K562 (cell line): ENCODE measurements around the gene CREB3L4. TPM values are rescaled to one million over a fixed set of nuclear protein-coding genes. Genes with fewer than 3 reads are reported as not detected.

Experiments
- ARID1B ChIP-seq: fragments of 450-650 bp; IDR thresholded peaks from 2 replicates; pipeline ENCODE4 v1.6.1; 2016; ENCODE audit warnings: antibody characterized with exemption, mild to moderate bottlenecking, inconsistent platforms
- ARID2 ChIP-seq: fragments of 450-650 bp; IDR thresholded peaks from 2 replicates; pipeline ENCODE4 v1.6.1; 2017; ENCODE audit warnings: antibody characterized with exemption, mild to moderate bottlenecking
- EHMT2 ChIP-seq: fragments of 450-650 bp; IDR thresholded peaks from 2 replicates; pipeline ENCODE4 v1.6.1; 2018; ENCODE audit warnings: antibody characterized with exemption
- ELF1 ChIP-seq: fragments of 200-800 bp; sonication (Bioruptor generic); IDR thresholded peaks from 2 replicates; pipeline ENCODE4 v1.6.1; 2016; ENCODE audit warnings: missing genetic modification characterization, missing compliant biosample characterization
- EP300 ChIP-seq: IDR thresholded peaks from 2 replicates; pipeline ENCODE4 v1.6.1; 2012; ENCODE audit warnings: low read length, improper control_type of control experiment
- EWSR1 ChIP-seq: fragments of 450-650 bp; IDR thresholded peaks from 2 replicates; pipeline ENCODE4 v1.6.1; 2018; ENCODE audit warnings: borderline replicate concordance, mild to moderate bottlenecking, low read depth, moderate library complexity; ENCODE audit not compliant: partially characterized antibody
- FIP1L1 ChIP-seq: fragments of 200-400 bp; formaldehyde crosslinking; IDR thresholded peaks from 2 replicates; pipeline ENCODE4 v1.6.1; 2018; ENCODE audit warnings: mild to moderate bottlenecking, low read depth, low read length; ENCODE audit not compliant: poor library complexity, severe bottlenecking
- FOXK1 ChIP-seq: sonication (generic); formaldehyde crosslinking; IDR thresholded peaks from 2 replicates; pipeline ENCODE4 v1.8.0; 2022; ENCODE audit warnings: missing genetic modification reagents, mild to moderate bottlenecking, borderline replicate concordance
- GABPA ChIP-seq: fragments of 200-800 bp; sonication (Bioruptor generic); conservative IDR thresholded peaks from 2 replicates; pipeline ENCODE4 v1.6.1; 2016; ENCODE audit warnings: low read depth, missing genetic modification characterization, missing compliant biosample characterization
- GABPB1 ChIP-seq: sonication (generic); formaldehyde crosslinking; IDR thresholded peaks from 2 replicates; pipeline ENCODE4 v1.8.0; 2022; ENCODE audit warnings: mild to moderate bottlenecking, missing genetic modification reagents
- MYNN ChIP-seq, 2 experiments: sonication (generic); formaldehyde crosslinking in 1 of 2; IDR thresholded peaks; 2 replicates each; pipeline versions ENCODE4 v1.5.0 to v1.6.1; 2016 to 2020; ENCODE audit warnings: antibody characterized with exemption in 1 of 2, missing genetic modification reagents in 1 of 2
- NFRKB ChIP-seq: fragments of 450-650 bp; IDR thresholded peaks from 2 replicates; pipeline ENCODE4 v1.6.1; 2016; ENCODE audit warnings: low read depth
- NR2F6 ChIP-seq: fragments of 450-650 bp; formaldehyde crosslinking; IDR thresholded peaks from 2 replicates; pipeline ENCODE4 v1.4.0; 2020; ENCODE audit warnings: mild to moderate bottlenecking
- POLR3A ChIP-seq: IDR thresholded peaks from 2 replicates; pipeline ENCODE4 v1.6.1; 2011; ENCODE audit warnings: borderline replicate concordance, mild to moderate bottlenecking, moderate library complexity; ENCODE audit not compliant: insufficient read length, insufficient read depth; ENCODE audit errors: extremely low read depth
- RBM34 ChIP-seq: fragments of 200-400 bp; formaldehyde crosslinking; IDR thresholded peaks from 2 replicates; pipeline ENCODE4 v1.6.1; 2018; ENCODE audit warnings: low read length, borderline replicate concordance; ENCODE audit not compliant: insufficient read depth
- SAFB2 ChIP-seq: fragments of 200-400 bp; formaldehyde crosslinking; IDR thresholded peaks from 2 replicates; pipeline ENCODE4 v1.6.1; 2018; ENCODE audit warnings: borderline replicate concordance, low read length, low read depth, moderate library complexity; ENCODE audit not compliant: severe bottlenecking
- TAF1 ChIP-seq: IDR thresholded peaks from 2 replicates; pipeline ENCODE4 v1.6.1; 2011; ENCODE audit warnings: mild to moderate bottlenecking, low read length, moderate library complexity; ENCODE audit not compliant: insufficient read depth, control insufficient read depth, severe bottlenecking; ENCODE audit errors: extremely low read depth
- ZNF146 ChIP-seq: IDR thresholded peaks from one replicate; pipeline ENCODE4 v1.6.1; 2018; ENCODE audit warnings: missing compliant biosample characterization; ENCODE audit not compliant: unreplicated experiment
- ZNF282 ChIP-seq: sonication (generic); formaldehyde crosslinking; IDR thresholded peaks from 2 replicates; pipeline ENCODE4 v1.8.1; 2023; ENCODE audit warnings: missing genetic modification reagents
- polyA plus RNA-seq, 8 experiments: library from polyadenylated mRNA; depleted of rRNA in 4 of 8; stranded (reverse) in 5 of 8; unstranded in 3 of 8; fragments of >200 nt; fragmentation: Nextera tagmentation in 2 of 8; fragmentation: Illumina TruSeq in 1 of 8; extraction: Ambion mirVana in 2 of 8; extraction: Trizol in 1 of 8; gene quantifications; 2 replicates each; pipeline versions ENCODE4 v1.2.1 to v1.2.3, GENCODE V29; 2011 to 2014; ENCODE audit warnings: inconsistent platforms in 1 of 8, missing spikeins in 1 of 8
- total RNA-seq, 7 experiments: library from RNA; depleted of rRNA in 6 of 7; stranded (reverse); fragments of >200 nt in 6 of 7; fragmentation: Illumina TruSeq in 2 of 7; extraction: Trizol in 2 of 7; gene quantifications; 2 replicates each; pipeline versions ENCODE4 v1.2.1 to v1.2.3, GENCODE V29; 2011 to 2021; ENCODE audit warnings: low replicate concordance in 1 of 7
- TF ChIP-seq, protein P1 (sequence below), 3 experiments: fragments of 200-800 bp in 1 of 3; fragments of 250-450 bp in 1 of 3; fragments of 450-650 bp in 1 of 3; sonication (Bioruptor Pico) in 1 of 3; sonication (Bioruptor generic) in 1 of 3; formaldehyde crosslinking in 1 of 3; IDR thresholded peaks; 2 replicates each; pipeline versions ENCODE4 v1.6.1 to v1.8.0; 2016 to 2022; ENCODE audit warnings: mild to moderate bottlenecking in 2 of 3, missing genetic modification characterization in 2 of 3, missing compliant biosample characterization in 1 of 3, moderate library complexity in 1 of 3
- TF ChIP-seq, protein P2 (sequence below): fragments of 250-450 bp; sonication (Bioruptor Pico); IDR thresholded peaks from 2 replicates; pipeline ENCODE4 v1.8.0; 2021; ENCODE audit warnings: moderate library complexity, mild to moderate bottlenecking, inconsistent platforms
- TF ChIP-seq, protein P3 (sequence below): fragments of 450-650 bp; IDR thresholded peaks from 2 replicates; pipeline ENCODE4 v1.6.1; 2016; ENCODE audit warnings: low read depth, mild to moderate bottlenecking, moderate library complexity

Gene CREB3L4
- total and polyA plus RNA-seq, 9 of the 15 experiments (the other 6 are each of a cell fraction or from before 2014, with no cell fraction given), result 9.9 to 18.6 (median 13.9) TPM

DNA sequence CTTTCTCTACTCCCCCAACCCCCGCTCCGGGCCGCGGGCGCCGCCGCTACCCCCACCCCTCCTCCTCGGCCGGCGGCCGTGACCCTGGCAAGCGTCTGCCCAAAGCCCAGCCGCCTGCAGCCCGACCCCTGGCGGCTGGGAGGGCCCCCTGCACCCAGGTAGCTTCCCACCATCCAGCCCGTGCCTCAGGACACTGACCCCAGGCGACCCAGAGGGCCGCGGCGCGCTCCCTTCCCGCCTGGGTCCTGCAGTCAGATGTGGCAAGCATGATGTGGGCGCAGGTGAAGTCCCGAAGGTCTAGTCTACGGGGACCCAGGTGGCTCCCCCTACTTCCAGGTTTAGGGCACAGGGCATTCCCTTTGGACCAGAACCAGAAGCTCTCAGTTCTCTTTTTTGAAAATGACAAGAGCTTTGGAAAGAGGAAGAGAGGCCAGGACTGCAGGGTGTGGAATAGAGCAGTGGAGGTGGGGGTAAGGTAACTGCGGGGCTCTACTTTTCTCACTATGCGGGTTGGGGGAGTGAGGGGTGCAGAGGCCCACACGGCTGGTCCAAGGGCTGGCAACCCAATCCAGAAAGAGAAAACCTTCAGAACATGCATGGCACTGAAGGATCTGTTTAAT is 21.0 kb upstream of the CREB3L4 start, which contains the start of gene DENND4B (continued):
- TF ChIP-seq, protein P1, sequence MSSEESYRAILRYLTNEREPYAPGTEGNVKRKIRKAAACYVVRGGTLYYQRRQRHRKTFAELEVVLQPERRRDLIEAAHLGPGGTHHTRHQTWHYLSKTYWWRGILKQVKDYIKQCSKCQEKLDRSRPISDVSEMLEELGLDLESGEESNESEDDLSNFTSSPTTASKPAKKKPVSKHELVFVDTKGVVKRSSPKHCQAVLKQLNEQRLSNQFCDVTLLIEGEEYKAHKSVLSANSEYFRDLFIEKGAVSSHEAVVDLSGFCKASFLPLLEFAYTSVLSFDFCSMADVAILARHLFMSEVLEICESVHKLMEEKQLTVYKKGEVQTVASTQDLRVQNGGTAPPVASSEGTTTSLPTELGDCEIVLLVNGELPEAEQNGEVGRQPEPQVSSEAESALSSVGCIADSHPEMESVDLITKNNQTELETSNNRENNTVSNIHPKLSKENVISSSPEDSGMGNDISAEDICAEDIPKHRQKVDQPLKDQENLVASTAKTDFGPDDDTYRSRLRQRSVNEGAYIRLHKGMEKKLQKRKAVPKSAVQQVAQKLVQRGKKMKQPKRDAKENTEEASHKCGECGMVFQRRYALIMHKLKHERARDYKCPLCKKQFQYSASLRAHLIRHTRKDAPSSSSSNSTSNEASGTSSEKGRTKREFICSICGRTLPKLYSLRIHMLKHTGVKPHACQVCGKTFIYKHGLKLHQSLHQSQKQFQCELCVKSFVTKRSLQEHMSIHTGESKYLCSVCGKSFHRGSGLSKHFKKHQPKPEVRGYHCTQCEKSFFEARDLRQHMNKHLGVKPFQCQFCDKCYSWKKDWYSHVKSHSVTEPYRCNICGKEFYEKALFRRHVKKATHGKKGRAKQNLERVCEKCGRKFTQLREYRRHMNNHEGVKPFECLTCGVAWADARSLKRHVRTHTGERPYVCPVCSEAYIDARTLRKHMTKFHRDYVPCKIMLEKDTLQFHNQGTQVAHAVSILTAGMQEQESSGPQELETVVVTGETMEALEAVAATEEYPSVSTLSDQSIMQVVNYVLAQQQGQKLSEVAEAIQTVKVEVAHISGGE (CRISPR knock-in tag; IDR thresholded peaks at IDR 0.05), result peak in 1 of 3 experiments; percentile 48; a peak in 1 of 6 replicates
- no peak for TF ChIP-seq ELF1 (tag)
- TF ChIP-seq ZNF146, result no peak
- peak; percentile 83 for TF ChIP-seq MYNN (IDR thresholded peaks at IDR 0.05)
- no peak for TF ChIP-seq MYNN (CRISPR knock-in tag; IDR thresholded peaks at IDR 0.05)
- TF ChIP-seq, protein P2, sequence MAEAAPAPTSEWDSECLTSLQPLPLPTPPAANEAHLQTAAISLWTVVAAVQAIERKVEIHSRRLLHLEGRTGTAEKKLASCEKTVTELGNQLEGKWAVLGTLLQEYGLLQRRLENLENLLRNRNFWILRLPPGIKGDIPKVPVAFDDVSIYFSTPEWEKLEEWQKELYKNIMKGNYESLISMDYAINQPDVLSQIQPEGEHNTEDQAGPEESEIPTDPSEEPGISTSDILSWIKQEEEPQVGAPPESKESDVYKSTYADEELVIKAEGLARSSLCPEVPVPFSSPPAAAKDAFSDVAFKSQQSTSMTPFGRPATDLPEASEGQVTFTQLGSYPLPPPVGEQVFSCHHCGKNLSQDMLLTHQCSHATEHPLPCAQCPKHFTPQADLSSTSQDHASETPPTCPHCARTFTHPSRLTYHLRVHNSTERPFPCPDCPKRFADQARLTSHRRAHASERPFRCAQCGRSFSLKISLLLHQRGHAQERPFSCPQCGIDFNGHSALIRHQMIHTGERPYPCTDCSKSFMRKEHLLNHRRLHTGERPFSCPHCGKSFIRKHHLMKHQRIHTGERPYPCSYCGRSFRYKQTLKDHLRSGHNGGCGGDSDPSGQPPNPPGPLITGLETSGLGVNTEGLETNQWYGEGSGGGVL (CRISPR knock-in tag), result no peak
- TF ChIP-seq SAFB2, result no peak
- TF ChIP-seq, protein P3, sequence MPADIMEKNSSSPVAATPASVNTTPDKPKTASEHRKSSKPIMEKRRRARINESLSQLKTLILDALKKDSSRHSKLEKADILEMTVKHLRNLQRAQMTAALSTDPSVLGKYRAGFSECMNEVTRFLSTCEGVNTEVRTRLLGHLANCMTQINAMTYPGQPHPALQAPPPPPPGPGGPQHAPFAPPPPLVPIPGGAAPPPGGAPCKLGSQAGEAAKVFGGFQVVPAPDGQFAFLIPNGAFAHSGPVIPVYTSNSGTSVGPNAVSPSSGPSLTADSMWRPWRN, result no peak
- TF ChIP-seq FIP1L1, result peak; percentile 78
- TF ChIP-seq NFRKB, result no peak
- TF ChIP-seq FOXK1 (CRISPR knock-in tag), result no peak
- TF ChIP-seq ARID1B, result 0 out of 2 replicates have a peak, but pooled peaks have one; percentile 20
- TF ChIP-seq EP300, result 0 out of 2 replicates have a peak, but pooled peaks have one; percentile 13
- TF ChIP-seq GABPA (tag), result 0 out of 2 replicates have a peak, but pooled peaks have one; percentile 63
- no peak for TF ChIP-seq GABPB1 (CRISPR knock-in tag)
- no peak for TF ChIP-seq ARID2
- TF ChIP-seq ZNF282 (CRISPR knock-in tag), result no peak
- peak; percentile 81 for TF ChIP-seq TAF1
- TF ChIP-seq RBM34, result no peak
- no peak for TF ChIP-seq NR2F6 (CRISPR knock-in tag)
- TF ChIP-seq EHMT2, result no peak
- TF ChIP-seq POLR3A, result no peak
- no peak for TF ChIP-seq EWSR1
